ENCODE data around the gene SNED1.

SNED1 gene

GRCh38 chr2:240997856-240998705 lies at the start of gene SNED1:
Gene SNED1 (plus strand): TSS chr2:240998618. CDS start chr2:240998838, 220 bp downstream.
- no peak within 1 kb of the TSS for H2AFZ ChIP-seq (ENCODE audit: low read depth, low read length)
- DNase-seq, result no peak

GRCh38 chr2:240948905-240949790 lies 49.3 kb upstream of the SNED1 start:
- Histone ChIP-seq H2AFZ (ENCODE audit: low read depth, low read length) (no peak overlapping the region), H3K27ac (ENCODE audit: low read length) (no peak overlapping the region), H3K9ac (ENCODE audit: low read depth, low read length) (no peak overlapping the region), H3K79me2 (ENCODE audit: insufficient read depth, low read length) (no peaks in the 10 kb centered on the region), H3K9me3 (ENCODE audit: insufficient read depth, low read length, severe bottlenecking) (no peaks in the 10 kb centered on the region), H4K20me1 (ENCODE audit: insufficient read depth, low read length) (no peaks in the 10 kb centered on the region; the same call in 1 of the 2 replicates), H3K4me2 (ENCODE audit: insufficient read depth, low read length) (no peak overlapping the region), H3K27me3 (ENCODE audit: insufficient read depth, low read length, poor library complexity) (peaks cover 9% of the 10 kb centered on the region), H3K36me3 (ENCODE audit: insufficient read depth, low read length) (no peaks in the 10 kb centered on the region), H3K4me1 (ENCODE audit: insufficient read depth, low read length) (no peaks in the 10 kb centered on the region), H3K4me3 (ENCODE audit: low read depth in 1 of 2, low read length in 2 of 2) (no peak overlapping the region)
- TF ChIP-seq EZH2 (IDR thresholded peaks at IDR 0.05; ENCODE audit: borderline replicate concordance, low read depth, low read length, severe bottlenecking) (no peak), CTCF (IDR thresholded peaks at IDR 0.05; ENCODE audit: borderline replicate concordance, extremely low read depth, low read length, poor library complexity, severe bottlenecking) (no peak)
- ATAC-seq (ENCODE audit: insufficient read depth, low read depth) (no peak), DNase-seq (no peak)

More at GRCh38 chr2:240997856-240998705, at the start of gene SNED1:
- Histone ChIP-seq H3K79me2 (ENCODE audit: insufficient read depth, low read length) (no peaks in the 10 kb centered on the region), H3K36me3 (ENCODE audit: insufficient read depth, low read length) (no peaks in the 10 kb centered on the region), H3K9me3 (ENCODE audit: insufficient read depth, low read length, severe bottlenecking) (peaks cover under 1% of the 10 kb centered on the region), H3K27me3 (ENCODE audit: insufficient read depth, low read length, poor library complexity) (no peaks in the 10 kb centered on the region), H3K4me3 (ENCODE audit: low read depth in 1 of 2, low read length in 2 of 2) (no peak within 1 kb of the TSS), H3K9ac (ENCODE audit: low read depth, low read length) (no peak within 1 kb of the TSS), H3K4me1 (ENCODE audit: insufficient read depth, low read length) (no peaks in the 10 kb centered on the region), H3K27ac (ENCODE audit: low read length) (no peak within 1 kb of the TSS), H4K20me1 (ENCODE audit: insufficient read depth, low read length) (peaks cover 3% of the 10 kb centered on the region; the same call in 1 of the 2 replicates), H3K4me2 (ENCODE audit: insufficient read depth, low read length) (no peak within 1 kb of the TSS)
- ATAC-seq (ENCODE audit: insufficient read depth, low read depth), result no peak
- TF ChIP-seq EZH2 (IDR thresholded peaks at IDR 0.05; ENCODE audit: borderline replicate concordance, low read depth, low read length, severe bottlenecking), result no peak
- no peak for TF ChIP-seq CTCF (IDR thresholded peaks at IDR 0.05; ENCODE audit: borderline replicate concordance, extremely low read depth, low read length, poor library complexity, severe bottlenecking)

GRCh38 chr2:240949791-240950705 lies 48.4 kb upstream of the SNED1 start:
- TF ChIP-seq EZH2 (IDR thresholded peaks at IDR 0.05; ENCODE audit: borderline replicate concordance, low read depth, low read length, severe bottlenecking) (no peak), CTCF (IDR thresholded peaks at IDR 0.05; ENCODE audit: borderline replicate concordance, extremely low read depth, low read length, poor library complexity, severe bottlenecking) (no peak)
- Histone ChIP-seq H3K4me3 (ENCODE audit: low read depth in 1 of 2, low read length in 2 of 2) (no peak overlapping the region), H3K4me1 (ENCODE audit: insufficient read depth, low read length) (no peaks in the 10 kb centered on the region), H2AFZ (ENCODE audit: low read depth, low read length) (no peak overlapping the region), H3K4me2 (ENCODE audit: insufficient read depth, low read length) (no peak overlapping the region), H3K9me3 (ENCODE audit: insufficient read depth, low read length, severe bottlenecking) (no peaks in the 10 kb centered on the region), H3K9ac (ENCODE audit: low read depth, low read length) (no peak overlapping the region), H3K36me3 (ENCODE audit: insufficient read depth, low read length) (no peaks in the 10 kb centered on the region), H3K79me2 (ENCODE audit: insufficient read depth, low read length) (no peaks in the 10 kb centered on the region), H4K20me1 (ENCODE audit: insufficient read depth, low read length) (peaks cover 5% of the 10 kb centered on the region; the same call in 1 of the 2 replicates), H3K27me3 (ENCODE audit: insufficient read depth, low read length, poor library complexity) (peaks cover 18% of the 10 kb centered on the region), H3K27ac (ENCODE audit: low read length) (no peak overlapping the region)
- no peak for DNase-seq
- ATAC-seq (ENCODE audit: insufficient read depth, low read depth), result no peak
